Stimulated activated CD8-positive, alpha-beta memory T cell treated with anti-CD3 and anti-CD28 coated beads, Interleukin-7, amount 100 ng/mL, for 48 hours (primary cell): ENCODE measurements around the gene CARHSP1.
"Not testable (repeated sequence)": the region's sequence is repeated elsewhere in the genome, so short reads cannot be mapped to it uniquely, and the experiment has no call there.

ENCODE experiments used
- DNase-seq, 2 donors: peaks; one replicate each; pipeline ENCODE4 v3.0.0-alpha.2; 2020; ENCODE audit warnings: low read depth in 1 of 2; ENCODE audit errors: extremely low read depth in 1 of 2

CARHSP1 gene

DNA sequence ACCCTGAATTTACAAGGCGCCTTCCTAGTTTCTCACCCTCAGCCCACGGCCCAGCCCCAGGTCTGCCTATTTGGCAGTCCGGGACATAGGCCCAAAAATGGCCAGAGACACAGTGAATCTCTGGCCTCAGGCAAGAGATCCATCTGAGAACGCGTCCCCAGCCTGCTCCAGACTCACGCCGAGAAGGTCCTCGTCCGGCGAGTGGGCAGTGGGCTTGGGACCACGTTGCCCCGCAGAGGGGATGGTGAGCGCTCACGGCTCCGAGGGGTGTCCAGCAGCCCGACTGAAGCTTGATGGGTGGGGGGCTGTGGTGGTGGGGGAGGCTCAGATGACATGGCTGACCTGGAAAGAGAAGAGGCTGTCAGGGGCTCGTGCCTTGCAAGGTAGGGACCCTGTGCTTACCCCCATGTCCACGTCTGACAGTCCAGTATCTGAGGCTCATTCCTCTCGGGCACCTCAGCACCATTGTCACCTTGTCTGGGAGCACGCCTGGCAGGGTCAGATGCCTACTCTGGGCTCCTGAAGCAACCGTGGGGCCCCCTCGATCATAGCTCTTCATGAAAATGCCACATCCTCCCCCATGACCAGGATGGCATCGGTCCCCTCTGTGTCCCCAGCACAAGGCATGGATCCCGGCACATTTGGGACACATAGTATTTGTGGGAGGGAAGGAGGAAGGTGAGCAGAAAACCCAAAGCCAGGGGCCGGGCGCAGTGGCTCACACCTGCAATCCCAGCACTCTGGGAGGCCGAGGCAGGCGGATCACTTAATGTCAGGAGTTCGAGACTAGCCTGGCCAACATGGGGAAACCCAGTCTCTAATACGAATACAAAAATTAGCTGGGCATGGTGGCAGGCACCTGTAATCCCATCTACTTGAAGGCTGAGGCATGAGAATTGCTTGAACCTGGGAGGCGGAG lies 9.6 kb downstream of the CARHSP1 start:
- DNase-seq: no peak

DNA sequence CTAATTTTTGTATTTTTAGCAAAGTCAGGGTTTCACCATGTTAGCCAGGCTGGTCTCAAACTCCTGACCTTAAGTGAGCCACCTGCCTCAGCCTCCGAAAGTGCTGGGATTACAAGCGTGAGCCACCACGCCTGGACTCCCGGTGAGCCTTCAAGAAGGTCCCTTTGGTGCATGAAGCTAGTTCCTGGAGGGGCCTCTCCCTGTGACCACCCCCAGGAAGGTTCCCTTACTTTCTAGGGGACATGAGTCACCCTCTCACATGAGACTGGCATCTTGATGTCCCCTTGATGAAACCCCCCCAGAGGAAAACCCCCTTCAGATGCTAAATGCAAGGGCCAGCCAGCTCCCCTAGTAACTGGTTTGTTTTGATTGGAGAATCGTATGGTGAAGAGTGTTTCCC lies 12.8 kb downstream of the CARHSP1 start:
- no peak for DNase-seq

DNA sequence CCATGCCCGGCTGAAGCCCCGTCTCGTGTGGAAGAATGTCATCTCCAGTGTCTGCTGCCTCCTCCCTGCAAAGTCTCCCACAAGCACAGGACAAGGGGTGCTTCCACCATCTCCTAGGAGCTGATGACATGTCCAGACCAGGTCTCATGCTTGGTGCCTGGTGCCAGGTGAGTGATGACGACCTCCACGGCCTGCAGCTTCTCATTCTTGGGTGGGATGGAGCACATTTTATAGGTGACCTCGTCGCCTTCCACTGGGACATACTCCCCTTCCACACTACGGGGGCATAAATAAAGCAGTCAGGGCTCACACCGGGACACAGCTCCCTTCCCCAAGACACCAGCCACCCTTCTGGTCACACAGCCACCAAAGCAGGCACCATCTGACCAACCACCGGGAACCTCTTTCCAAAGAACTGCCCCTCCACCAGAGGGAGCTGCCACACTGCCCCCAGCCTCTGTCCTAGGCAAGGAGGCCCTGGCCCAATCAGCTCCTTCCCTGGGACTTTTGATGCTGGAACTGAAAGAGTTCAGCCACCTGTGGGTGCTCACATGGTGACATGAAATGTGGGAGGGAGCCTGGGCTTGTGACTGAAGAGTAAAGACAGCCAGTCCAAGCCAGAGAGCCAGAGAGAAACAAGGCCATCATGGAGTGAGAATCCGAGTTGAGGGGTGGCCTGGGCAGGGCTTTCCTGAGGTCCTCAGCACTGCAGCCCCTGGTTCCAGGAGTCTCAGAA lies 13.6 kb downstream of the CARHSP1 start:
- no peak for DNase-seq

DNA sequence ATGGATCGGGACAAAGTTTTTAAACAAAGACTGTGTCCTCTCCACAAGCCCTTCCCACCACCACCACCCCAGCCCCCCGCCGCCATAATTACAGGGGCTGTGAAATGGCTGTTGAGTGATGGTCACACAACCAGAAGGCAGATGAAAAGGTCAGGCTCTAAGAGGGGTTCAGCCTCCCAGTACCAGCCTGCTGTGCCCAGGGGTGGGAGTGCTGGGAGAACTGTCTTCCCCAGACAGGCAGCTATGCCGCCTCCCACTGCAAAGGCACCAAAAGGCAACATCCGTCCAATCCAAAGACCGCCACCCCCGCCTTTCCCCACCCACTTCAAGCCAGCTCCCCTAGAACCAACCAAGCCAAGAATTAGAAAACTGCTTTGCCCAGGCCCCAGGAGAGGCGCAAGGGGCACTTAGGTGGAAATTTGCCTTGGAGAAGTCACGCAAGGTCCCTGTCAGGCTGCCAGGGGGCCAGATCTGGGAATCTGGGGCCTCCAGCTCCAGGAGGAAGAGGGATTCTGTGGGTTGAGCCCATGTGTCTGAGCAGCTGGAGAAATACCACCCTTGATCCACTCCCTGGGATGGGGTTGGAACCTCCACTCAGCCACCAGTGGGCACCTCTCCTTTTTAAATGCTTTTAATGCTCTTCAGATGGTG lies 14.4 kb downstream of the CARHSP1 start:
- DNase-seq: no peak

DNA sequence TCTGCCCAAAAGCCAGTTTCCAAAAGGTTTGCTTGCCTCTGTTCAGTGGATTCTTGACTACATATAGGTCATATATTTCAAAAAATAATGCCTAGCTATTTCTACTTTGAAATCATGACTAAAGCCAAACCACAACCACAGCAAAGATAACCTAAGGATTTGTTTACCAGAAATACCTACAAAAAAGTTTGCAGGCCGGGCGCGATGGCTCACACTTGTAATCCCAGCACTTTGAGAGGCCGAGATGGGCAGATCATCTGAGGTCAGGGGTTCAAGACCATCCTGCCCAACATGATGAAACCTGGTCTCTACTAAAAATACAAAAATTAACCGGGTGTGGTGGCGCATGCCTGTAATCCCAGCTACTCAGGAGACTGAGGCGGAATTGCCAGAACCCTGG lies 15.2 kb downstream of the CARHSP1 start:
- DNase-seq: no peak

DNA sequence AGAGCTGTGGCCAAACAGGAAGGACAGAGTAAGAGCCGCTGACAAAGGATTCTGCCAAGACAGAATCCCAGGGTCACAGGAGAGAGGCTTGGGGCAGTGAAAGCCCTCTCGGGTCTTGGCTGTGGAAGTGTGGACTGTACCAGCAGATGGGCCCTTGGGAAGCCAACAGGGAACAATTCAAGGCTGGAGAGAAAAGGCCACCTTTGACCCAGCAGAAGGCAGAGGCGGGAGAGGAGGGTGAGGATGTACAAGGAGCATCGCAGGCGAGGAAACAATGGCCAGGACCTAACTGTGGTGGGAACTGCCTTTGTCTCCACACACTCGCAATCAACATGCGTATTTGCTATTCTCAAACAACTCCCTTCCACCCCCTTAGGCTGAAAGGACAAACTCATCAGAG lies 15.7 kb downstream of the CARHSP1 start:
- DNase-seq: no peak

DNA sequence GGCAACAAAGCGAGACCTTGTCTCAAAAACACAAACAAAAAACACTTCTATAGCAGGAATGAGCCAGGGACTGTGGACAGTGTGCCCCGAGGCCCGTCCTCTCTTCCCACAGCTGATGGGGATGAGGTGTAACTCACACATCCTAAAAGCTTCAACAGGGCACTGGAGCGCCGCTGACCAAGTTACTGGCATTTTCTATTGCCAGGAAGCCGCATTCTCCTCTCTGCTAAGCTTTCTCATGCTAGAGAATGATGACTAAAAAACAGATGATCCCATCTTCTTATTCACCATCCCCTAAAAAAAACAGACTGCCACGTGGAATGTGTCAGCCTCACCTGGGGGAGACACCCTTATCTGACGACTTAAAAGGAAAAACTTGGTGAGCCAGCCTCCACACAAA lies 16.3 kb downstream of the CARHSP1 start:
- no peak for DNase-seq

DNA sequence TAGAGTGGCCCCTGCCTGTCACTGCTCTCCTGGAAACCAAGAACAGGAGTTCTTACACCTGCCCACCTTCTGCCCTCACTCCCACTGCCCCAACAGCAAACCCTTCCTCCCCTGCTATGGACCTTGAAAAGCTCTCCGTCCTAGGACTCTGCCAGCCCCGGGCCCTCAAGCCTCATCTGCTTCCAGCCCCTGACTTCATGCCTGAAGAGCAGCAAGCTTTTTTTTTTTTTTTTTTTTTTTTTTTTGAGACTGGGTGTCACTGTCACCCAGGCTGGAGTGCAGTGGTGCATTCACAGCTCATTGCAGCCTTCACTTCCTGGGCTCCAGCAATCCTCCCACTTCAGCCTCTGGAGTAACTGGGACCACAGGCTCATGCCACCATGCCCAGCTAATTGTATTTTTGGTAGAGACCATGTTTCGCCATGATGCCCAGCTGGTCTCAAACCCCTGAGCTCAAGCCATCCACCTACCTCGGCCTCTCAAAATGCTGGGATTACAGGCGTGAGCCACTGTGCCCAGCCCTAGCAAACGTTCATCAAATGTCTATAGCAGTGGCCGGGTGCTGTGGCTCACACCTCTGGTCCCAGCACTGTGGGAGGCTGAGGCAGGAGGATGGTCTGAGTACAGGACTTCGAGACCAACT lies 16.9 kb downstream of the CARHSP1 start:
- no peak for DNase-seq

DNA sequence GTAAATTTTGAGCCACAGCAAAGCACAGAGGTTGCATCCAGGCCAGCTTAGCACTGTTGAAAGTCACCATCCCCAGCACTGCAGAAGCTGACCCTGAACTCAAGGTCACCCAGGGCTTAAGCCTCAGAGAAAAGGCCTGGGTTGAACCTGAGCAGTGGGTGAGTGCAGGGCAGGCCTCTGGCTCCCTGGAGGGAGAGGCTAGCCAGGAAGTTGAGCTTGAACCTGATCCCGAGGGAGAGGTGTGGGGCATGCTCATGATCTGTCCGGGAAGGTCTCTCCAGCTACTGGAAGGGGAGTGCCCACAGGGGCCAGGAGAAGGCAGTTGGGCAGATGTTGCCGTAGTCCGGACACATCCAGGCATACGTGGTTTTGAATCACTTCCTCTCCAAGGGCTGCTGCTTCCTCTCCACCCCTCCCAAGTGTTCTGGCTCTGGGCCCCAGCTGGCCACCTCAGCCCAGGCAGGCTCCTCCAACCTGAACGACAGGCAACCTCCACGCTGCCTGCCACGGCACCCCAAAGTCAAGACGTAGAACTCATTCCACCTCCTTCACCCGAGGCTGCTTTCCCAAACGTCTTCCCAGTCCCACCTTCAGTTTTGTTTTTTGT lies 18.4 kb downstream of the CARHSP1 start:
- DNase-seq: no peak

DNA sequence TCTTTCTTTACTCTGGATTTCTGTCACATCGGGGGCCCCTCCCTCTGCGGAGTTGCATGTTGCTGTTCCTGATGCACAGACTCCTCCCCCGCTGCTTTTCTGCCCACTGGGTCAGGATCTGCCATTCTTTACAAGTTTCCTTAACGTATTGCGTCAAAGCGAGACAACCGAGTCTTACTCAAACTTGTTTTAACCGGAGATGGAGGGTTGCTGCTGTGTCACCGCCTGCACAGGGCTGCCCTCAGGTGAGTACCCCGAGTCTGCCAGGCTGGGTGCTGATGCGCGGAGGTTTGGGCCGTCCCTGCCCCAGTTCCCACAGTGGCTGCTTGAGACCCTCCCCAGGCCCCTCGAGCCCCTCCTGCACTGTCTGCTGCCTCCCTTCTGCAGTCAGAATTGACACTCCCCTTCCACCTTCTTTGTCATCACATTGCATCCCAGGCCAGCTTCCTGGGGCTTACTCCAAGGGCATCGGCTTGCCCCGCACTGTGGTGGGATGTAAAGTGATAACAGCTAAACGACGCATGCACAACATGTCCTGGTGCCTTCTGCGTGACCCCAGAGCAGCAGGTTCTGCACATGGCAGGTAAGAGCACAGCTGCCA lies 19.3 kb downstream of the CARHSP1 start:
- no peak for DNase-seq

DNA sequence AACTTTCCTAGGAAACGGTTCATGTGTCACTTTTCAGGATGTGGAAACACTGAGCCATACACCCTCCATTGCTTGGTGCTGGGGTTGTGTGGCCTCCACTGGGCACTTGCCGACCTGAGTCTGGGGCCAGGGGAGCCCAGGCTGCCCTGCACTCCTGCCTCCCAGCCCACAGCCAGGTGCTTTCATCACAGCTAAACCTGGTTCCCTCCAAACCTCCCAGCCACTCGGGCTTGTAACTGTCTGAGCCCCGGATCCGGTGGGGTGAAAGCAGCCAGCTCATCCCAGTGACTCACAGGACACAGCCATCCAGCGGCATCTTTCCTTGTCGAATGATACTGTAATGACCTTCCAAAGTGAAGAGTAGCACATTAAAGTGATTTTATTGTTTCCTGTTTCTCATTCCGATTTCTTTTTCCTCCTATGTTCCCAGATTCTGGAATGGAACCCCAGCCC lies 19.8 kb downstream of the CARHSP1 start:
- DNase-seq: no peak

DNA sequence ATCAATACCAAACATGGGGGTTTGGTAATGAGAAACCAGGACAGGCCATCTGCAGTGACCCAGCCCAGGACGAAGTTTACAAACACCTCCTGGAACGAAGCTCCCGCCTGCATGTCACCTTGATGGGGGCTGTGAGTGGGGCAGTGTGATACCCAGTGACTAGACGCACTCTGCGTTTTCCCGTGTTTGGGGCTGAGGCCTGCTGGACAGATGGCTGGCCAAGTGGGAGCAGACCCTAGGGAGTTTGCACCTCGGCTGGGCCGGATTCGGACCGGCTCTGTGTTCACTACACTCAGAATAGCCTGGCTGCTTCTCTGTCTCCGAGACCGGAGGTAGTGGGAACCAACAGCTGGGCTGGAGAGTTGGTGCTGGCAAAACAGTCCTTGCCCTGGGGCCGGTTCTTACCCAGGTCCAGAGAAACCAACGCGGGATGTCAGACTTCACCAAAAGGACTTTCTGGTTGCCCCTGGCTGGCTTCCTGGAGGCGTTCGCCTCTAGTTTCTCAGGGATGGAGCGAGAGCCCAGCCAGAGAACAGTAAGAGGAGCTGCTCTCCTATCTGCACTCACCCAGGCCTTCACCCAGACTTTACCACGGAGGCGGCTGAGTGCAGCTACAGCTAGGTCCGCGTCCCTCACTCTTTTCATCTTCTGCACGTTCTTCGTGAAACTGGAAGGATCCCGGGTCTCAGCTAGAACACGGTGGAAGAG lies 20.4 kb downstream of the CARHSP1 start:
- no peak for DNase-seq

DNA sequence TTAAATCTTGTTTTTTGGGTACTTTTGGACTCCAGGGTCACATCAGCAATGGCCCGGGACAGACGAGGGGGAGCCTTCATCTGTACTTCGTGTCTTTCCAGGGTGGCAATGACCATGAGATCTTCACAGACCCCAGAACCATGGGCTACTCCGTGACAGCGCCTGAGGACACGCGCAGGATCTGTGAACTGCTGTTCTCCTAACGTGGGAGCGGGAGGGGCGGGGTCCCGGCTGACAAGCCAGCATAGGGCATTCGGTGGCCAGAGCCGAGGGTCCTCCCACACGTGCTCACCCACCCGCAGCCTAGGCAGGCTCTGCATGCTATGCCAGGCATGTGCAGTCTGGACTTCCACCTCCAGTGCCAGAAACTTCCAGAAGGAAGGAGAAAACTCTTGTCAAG lies 21.2 kb downstream of the CARHSP1 start:
- DNase-seq: no peak

DNA sequence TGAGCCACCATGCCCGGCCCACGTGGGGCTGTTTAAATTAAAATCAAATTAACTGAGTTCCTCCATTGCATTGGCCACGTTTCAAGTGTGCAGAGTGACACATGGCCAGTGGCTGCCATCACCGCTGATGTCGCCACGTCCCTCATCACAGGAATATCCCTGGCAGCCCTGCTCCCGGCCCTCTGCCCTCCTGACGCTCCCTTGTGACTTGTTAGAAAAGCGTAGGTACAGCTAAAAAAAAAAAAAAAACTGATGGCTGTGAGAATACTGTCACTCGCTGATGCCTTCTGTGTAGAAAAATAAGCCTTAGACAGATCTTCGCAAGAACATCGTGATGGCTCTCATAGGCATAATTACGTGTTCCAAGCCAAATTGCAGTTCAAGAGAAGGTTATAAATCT lies 21.7 kb downstream of the CARHSP1 start:
- DNase-seq: no peak

DNA sequence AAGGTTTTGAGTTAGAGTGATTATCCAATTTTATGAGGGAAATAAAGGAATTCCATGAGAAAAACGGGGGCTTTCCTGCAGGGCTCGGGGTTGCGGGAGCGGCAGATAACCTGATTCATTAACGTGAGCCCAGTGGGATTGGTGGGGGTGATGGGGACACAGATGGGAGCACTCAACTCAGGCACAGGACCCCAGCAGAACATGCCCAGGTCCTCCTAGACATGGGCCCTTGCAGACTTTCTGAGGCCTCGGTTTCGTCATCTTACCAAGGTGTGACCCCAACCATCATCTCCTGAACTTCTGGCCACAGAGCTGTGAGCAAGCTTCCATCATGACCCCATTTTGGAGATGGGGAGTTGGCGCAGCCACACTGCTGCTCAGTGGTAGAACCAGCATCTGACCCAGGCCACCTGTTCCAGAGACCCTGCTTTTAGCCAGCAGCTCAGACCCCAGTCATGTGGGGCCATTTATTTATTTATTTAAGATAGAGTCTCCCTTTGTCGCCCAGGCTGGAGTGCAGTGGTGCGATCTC lies 22.3 kb downstream of the CARHSP1 start:
- no peak for DNase-seq

DNA sequence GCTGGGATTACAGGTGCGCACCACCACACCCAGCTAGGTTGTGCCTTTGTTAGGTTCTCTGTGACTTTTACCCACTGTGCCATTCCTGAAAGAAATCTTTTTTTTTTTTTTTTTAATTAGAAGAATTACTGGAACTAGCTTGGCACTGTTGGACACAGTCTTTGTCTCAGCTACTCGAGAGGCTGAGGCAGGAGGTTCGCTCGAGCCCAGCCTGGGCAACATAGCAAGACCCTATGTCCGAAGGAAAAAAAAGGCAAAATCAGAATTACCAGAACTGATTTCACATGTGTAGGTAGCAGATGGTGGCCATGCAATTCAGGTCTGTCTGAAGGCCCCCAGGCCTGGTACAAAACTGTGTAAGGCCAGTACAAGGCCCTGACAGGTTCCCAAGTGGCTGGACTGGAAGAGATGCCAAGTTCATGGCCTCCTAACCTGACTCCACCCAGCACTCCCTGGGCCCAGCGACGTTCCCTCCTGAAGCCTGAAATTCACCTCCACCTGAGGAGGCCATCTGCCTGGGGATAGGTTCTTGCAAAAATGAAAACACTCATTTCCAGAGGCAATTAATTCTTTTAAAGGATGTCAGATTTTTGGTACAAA lies 23.0 kb downstream of the CARHSP1 start:
- DNase-seq: no peak

DNA sequence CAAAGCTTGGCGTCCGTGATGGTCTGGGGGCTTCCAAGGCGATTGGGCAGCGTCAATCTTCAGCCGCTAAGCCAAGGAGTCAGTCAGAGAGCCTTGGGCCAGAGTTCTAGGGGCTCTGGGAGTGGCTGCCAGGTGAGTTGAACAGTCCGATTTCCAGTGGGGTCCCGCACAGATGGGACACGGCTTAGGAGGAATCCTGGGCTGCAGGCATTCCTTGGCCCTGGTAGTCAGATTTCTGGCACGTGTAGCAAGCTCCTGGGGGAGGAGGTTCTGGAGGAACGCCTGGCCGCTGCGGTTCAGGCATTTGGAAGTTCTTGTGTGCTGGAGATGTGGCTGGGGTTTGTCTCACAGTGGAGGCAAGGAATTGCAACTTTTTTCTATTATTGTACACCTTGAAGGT lies 25.5 kb downstream of the CARHSP1 start:
- not testable (repeated sequence) for DNase-seq

DNA sequence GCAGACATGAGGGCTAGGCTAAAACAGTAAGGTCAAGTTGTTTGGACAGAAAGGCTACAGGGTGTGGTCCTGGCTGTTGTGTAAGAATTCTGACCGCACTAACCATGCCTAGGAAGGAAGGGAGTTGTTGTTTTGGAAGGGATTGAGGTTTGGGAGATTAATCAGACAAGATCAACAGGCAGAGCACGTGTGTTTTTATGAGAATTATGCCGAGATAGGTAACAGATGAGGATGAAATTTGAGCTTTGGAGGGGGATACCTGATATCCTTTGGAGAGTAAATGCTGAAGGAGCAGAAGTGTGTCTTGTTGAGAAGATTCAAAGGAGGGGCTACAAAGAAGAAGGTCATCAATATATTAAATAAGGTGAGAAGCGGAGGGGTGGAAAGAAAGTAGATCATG lies 26.8 kb downstream of the CARHSP1 start:
- not testable (repeated sequence) for DNase-seq

DNA sequence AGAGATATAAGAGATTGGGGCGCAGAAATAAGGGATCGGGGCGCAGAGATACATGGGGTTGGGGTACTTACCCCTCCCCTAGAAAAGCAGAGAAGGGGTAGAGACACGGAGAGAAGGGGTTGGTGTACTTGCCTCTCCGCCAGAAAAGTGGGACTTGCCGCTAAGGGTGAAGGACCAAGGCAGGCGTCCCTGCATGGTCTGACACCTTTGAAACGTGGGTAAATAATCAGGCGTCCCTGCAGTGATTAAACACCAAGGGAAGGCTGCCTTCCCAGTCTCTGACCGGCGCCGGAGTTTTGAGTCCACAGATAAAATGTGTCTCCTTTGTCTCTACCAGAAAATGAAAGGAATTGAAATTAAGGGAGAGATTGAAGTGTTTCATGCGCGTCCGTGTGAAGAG lies 31.2 kb downstream of the CARHSP1 start:
- DNase-seq: not testable (repeated sequence)
